Fibroblast of skin of left biceps (primary cell): ENCODE measurements around the gene ATL3.
"Not testable (repeated sequence)": the region's sequence is repeated elsewhere in the genome, so short reads cannot be mapped to it uniquely, and the experiment has no call there.

Experiments
- DNase-seq, 2 experiments: peaks; one replicate each; pipeline ENCODE4 v3.0.0-alpha.2; 2013; ENCODE audit warnings: low read depth in 2 of 2

ATL3 gene

GRCh38 chr11:63589000-63589399 lies 82.2 kb downstream of the ATL3 start:
- no peak for DNase-seq

- no peak for DNase-seq
Observed at GRCh38 chr11:63586451-63587166, 84.6 kb downstream of the ATL3 start.

- DNase-seq = no peak
Observed at GRCh38 chr11:63583357-63583677, 87.9 kb downstream of the ATL3 start.

GRCh38 chr11:63581224-63581623 lies 90.0 kb downstream of the ATL3 start:
- not testable (repeated sequence) for DNase-seq

GRCh38 chr11:63578882-63579281 lies 92.3 kb downstream of the ATL3 start:
- not testable (repeated sequence) for DNase-seq

GRCh38 chr11:63574856-63575602 lies 96.1 kb downstream of the ATL3 start:
- DNase-seq = no peak
